Measurements from ENCODE around the gene PPP2R1B.
"Not testable (repeated sequence)": the region's sequence is repeated elsewhere in the genome, so short reads cannot be mapped to it uniquely, and the experiment has no call there.

Gene PPP2R1B

DNA sequence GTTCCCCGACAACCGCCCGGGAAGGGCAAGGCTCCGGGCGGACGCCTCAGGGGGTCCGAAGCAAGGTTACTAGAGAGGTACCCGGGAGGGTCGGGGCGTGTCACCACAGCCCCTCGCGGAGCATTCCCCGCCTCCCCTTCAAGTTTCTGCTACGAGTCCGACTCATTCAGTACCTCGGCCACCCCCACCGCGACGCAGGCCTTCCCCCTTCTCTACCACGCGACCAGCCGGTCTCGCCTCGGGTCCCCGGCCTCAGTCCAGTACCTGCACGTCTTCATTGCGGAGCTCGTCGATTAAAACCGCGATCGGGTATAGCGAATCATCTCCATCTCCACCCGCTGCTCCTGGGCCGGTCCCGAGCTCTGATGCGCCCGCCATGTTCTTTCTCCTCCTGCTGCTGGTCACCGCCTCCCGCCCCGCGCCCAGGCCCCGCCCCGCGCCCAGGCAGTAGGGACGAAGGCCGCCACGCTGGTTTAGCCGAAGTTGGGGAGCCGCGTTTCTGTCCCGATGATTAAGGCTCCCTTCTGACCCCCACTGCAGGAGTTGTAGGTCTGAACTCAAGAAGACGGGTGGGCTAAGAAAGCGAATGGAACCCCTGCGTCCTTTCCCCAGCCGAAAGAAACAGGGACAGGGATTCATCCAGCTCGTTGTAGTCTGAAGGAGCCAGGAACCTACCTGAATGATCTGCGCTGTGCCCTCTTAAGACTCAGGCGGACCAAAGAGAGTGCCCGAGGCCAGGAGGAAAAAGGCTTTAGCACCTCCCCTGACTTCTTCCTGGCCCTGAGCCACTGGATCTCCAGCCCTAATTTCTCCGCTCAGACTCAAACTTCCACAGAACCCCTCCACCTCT, at the start of gene PPP2R1B:
Gene PPP2R1B (minus strand): TSS at position 406 of the 850 bp plus-strand sequence. CDS start 28 bp downstream, at position 378.
- DNase-seq (ENCODE audit: low read depth): no peak

DNA sequence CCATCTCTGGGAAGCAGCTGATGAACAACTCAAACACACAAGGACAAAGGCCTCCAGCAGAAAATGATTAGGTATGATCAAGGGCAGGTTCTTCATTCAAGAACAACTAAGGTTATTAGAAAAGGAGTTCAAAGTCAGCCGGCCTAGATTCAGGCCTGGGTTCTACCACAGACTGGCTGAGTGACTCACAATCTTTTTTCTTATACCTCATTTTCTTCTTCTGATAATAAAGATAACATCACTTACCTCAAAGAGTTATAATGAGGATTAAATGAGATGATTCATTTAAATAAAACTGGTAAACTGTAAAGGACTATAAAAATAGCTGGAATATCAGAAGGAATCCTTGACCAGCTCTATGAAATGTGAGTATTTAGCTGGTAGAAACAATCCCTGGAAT, 49.3 kb upstream of the PPP2R1B start:
- no peak for DNase-seq (ENCODE audit: low read depth)

DNA sequence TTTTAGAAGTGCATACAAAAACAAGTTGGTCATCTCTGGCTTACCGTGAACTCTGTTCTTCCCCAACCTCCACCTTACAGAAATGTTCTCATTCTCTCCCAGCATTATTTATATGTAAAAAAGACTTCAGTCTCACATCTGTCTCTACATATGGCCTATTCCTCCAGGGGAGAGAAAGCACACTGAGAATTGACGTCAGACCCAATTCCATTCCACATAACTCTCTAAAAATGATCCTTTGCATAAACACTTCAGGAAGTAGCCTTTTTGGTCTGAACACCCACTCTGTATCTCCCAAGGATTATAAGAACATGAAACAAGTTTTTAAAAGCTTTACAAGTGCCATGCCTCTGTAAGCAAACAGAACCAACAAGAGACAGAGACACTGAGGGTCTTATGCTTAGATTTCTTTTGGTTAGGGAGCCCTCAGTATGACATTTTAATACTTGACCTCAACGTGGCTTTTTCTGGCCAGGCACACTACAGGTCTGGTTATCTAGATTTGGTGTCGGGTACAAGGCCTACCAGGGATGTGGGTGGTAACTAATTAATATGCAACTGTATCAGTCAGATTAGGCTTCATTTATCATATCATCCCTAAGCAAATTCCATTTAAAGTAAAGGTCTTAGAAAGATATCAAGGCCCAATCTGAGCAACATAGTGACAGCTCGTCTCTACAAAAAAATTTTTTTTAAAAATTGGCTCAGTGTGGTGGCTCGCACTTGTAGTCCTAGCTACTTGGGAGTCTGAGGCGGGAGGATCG, 48.5 kb upstream of the PPP2R1B start:
- peak; percentile 65 for DNase-seq (ENCODE audit: low read depth)

DNA sequence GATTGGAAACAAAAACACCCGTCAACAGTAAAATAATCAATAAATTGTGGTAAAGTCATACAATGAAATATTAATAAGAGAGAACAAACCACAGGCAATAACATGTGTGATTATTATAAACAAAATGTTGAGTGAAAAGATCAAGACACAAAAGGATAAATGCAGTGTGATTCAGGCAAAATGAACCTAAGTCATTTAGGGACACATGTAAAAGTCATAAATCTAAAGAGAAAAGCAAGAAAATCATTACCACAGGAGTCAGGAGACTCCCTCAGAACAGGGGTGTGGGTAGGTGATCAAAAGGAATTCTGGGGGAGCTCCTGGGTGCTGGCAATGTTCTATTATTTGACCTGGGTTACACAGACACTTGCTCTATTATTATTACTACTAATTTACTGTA, 47.9 kb upstream of the PPP2R1B start:
- no peak for DNase-seq (ENCODE audit: low read depth)

DNA sequence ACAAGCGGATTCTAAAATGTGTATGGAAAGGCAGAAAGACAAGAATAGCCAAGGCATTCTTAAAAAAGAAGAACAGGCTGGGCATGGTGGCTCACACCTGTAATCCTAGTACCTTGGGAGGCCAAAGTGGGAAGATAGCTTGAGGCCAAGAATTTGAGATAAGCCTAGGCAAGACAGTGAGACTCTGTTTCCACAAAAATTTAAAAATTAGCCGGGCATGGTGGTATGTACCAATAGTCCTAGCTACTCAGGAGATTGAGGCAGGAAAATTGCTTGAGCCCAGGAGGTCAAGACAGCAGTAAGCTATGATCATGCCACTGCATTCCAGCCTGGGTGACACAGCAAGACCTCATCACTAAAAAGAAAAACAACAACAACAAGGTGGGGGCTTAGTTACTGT, 46.0 kb upstream of the PPP2R1B start:
- no peak for DNase-seq (ENCODE audit: low read depth)

DNA sequence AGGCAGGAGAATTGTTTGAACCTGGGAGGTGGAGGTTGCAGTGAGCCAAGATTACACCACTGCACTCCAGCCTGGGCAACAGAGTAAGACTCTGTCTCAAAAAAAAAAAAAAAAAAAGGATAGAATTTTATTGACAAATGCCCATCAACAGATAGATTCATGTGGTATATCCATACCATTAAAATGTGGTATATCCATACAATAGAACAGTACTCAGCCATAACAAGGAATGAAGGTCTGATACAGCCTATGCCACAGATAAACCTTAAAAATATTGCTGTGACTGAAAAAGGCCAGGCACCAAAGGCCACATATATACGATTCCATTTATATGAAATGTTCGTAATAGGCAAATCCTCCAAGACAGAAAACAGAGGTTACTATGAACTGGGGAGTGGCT, 45.3 kb upstream of the PPP2R1B start:
- DNase-seq (ENCODE audit: low read depth): no peak

DNA sequence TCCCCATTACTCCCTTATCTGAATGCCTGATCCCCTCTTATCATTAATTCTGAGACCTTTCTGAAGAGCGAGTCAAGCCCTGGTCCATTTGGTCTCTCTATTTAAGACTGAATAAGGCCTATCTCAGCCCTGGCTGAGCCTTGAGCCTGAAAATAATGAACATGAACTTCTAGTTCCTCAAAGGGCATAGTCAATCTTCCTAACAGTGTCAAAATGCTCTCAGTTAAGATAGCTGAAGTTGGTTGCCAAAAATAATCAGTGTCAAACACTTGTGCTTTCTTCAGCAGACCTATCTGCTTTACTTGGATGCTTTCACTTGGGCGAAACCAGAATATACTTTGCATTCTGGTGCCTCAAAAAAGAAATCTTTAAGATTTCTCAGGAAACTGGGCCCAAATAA, 42.6 kb upstream of the PPP2R1B start:
- no peak for DNase-seq (ENCODE audit: low read depth)

DNA sequence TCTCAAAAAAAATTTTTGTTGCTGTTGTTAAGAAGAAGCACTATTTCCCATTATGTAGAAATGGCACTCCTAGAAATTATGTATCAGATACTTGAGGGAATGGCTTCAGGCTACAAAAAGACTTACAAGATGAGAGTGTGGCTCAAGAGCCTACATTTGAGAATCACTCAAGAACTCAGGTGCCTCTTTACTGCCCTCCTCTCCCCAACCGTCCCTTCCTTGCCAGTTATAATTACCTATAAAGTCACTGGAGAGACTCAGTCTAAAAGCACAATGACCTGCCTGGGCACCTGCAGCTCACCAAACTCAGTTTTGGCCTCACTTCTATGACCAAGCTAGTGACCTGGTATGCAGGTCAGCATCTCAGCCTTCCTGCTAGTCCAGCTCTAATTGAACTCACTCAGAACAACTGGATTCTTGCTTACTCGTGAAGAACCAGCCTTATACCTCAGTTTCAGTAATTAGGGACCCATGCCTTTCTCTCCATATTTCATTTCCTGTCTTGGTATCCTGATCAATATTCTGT, 41.9 kb upstream of the PPP2R1B start:
- no peak for DNase-seq (ENCODE audit: low read depth)

DNA sequence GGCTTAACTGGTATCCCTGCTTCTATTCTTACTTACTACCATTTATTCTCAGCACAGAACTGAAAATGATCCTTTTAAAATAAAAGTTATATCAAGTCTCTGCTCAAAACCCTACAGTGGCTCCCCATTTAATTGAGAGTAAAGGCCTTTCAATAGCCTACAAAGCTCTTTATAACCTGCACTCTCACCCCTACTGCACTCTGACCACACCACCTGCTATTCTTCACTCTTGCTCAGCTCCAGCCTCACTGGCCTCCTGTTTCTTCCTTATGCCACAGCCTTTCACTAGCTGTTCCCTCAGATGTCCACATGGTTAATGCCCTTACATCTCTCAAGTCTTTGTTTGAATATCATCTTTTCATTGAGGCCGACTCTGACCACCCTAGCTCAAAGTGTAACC, 40.9 kb upstream of the PPP2R1B start:
- DNase-seq (ENCODE audit: low read depth): no peak

DNA sequence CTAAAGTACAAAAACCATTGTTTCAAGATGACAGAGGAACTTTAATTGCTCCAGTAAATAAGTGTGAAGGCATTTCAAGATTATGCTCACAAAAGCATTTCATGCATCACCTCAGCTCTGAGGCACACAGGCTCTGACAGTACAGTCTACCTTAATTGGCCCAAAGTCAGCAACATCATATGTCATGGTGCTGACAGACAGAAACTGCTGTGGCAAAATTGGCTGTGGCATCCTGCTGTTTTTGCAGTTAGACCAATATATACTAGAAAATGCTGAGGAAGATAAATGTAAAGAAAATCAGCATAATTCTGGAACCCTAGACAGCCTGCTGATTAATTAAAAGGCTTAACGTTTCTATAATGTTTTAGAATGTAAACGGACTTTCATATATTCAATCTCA, 34.9 kb upstream of the PPP2R1B start:
- no peak for DNase-seq (ENCODE audit: low read depth)

DNA sequence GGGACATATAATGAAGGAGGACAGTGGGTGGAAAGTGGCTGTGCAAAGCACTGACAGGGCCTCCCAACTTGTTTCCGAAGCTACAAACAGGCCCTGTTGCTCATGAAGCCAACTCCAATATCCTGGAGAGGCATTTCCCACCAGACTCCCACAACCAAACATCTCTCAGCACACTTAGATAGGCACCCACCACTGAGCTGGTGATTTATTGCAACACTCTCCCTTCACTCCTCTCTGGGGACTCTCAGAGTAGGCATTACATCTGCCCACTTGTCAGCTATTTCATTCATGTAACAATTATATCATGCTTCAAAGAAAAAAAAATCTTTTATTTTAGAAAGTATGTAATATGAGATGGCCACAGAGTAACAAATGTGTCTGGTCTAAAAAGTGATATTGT, 32.1 kb upstream of the PPP2R1B start:
- DNase-seq (ENCODE audit: low read depth): no peak

DNA sequence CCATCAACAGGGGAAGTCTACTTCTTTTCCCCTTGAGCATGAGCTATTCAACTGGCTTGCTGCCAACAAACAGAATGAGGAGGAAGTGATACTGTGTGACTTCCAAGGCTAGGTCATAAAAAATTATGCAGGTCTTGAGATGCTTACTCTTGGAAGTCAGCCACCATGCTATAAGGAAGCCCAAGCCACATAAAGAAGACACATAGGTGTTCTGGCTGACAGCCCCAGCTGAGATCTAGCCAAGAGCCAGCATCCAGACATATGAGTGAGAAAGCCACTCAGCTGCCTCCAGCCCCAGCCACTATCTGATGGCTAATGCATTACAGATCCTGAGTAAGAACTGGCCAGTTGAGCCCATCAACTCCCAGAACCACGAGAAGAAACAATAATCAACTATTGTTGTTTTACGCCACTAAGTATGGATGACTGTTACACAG, 31.0 kb upstream of the PPP2R1B start:
- no peak for DNase-seq (ENCODE audit: low read depth)

DNA sequence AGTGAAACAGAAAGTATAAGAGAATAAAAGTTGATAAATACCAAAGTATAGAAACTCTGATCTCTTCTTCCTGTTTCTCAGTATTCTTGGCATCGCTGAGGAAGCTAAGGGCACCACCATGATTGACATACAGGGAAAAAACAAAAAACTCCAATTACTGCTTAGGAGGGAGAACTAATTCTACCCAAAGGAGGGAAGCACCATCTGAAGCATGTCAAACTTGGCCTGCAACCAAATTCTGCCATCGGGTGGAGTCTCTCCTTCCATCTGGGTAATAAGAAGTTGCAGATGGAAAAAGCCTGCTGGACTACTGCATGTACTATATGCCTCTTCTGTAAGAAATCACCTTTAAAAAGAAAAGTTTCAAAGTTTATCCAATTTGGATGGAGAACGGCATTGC, 30.5 kb upstream of the PPP2R1B start:
- DNase-seq (ENCODE audit: low read depth): no peak

DNA sequence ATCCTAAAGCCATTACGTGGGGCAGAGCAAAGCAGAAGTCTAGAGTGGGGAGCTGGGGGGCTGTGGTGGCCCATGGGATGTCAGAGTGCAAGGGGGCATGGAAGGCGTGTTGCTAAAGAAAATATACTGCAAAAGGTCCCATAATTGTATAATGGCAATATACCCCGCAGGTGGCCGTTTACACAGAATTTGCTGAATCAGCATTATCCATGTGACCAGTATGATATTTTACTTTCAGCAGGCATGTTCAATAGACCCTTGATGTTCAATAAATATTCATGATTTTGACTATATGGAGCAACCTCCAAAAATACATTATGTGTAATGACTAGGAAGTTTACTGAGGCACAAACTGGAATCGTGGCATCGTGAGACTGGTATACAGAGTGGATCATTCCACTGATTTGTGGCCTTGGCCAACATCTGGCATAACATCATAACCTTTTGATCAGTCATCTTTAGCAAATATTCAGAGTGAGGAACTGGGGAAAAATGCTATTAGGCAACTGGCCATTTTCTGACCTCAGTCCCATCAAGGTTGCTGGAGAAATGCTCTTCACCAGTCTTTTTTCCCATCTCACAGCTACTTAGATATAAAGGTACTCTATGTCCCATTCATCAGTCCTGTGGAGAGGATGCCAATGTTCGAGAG, 29.3 kb upstream of the PPP2R1B start:
- peak; percentile 26 for DNase-seq (ENCODE audit: low read depth)

DNA sequence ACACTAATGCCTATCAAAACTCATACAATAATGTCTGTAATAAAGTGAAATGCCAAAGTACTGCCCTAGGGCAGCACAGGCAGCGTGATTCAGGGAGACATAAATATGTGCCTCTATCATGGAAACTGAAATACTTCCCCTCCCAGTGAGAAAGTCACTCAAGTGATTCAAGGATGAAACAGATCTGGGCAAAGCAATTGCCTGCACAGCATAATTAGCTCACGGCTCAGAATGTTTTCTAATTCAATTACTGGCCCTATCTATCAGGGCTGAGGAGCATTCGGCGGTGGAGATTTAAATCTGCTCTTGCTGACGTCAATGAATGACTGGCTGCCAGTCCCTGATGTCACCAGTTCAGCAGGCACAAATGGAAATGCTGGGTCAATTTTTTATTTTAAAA, 27.7 kb upstream of the PPP2R1B start:
- DNase-seq (ENCODE audit: low read depth): no peak

DNA sequence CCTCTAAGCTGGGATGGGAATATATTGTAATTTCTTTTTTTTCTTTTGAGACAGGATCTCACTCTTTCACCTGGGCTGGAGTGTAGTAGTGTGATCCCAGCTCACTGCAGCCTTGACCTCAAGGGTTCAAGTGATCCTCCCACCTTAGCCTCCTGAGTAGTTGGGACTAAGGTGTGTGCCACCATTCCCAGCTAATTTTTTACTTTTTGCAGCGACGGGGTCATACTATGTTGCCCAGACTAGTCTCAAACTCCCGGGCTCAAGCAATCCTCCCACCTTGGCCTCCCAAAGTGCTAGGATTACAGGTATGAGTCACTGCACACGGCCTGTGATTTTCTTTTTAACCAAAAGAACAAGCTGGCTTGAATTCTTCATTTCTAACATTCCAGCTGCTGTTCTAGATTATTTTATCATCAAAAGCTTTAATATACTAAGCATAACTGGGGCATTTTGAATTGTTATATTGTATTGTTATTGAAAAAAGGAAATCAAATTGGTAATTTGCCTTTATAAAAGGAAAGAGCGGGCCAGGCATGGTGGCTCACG, 26.8 kb upstream of the PPP2R1B start:
- DNase-seq (ENCODE audit: low read depth): no peak

DNA sequence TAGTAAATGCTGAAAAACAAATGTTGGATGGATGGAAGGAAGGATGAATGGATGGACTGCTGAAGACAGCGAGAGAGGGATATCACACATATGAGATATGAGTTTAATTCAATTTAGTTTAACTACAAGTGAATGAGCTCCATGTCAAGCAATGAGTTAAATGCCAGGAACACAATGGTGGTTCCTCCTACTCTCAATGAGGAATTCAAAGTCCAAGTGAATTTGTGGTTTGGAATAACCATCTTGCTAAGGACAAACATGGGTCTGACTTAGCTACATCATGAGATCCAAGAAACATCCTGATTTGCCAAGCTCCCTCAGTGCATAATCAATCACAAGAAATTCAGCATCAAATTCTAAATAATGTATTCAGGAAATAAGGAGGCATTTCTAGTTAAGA, 26.1 kb upstream of the PPP2R1B start:
- no peak for DNase-seq (ENCODE audit: low read depth)

DNA sequence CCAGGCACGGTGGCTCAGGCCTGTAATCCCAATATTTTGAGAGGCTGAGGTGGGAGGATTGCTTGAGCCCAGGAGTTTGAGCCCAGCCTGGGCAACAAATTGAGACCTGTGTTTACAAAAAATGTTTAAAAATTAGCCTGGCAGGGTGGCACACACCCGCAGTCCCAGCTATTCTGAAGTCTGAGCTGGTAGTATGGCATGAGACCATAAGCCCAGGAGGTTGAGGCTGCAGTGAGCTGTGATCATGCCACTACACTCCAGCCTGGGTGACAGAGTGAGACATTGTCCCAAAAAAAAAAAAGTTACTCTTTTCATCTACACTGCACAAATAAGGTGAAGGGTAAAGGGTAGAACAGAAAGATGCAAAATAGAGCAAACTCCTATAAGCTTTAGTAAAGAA, 22.3 kb upstream of the PPP2R1B start:
- DNase-seq (ENCODE audit: low read depth): no peak

DNA sequence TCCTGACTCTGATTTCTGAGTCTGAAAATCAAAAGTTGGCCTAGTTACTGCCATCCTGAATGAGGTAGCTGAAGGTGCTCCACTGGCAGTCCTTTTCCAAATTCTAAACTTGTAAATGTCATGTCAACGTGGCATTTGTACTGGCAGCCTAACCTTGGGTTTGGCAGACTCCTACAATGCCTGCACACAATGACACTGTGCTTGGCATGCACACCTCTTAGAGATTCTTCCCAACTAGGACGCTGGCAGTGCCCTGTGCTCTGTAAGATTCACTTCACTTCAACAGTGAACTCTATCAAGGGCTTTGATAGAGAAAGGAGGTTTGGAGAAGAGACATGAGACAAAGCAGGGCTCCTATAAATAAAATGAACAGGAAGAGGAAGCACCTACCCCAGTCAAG, 21.9 kb upstream of the PPP2R1B start:
- no peak for DNase-seq (ENCODE audit: low read depth)

DNA sequence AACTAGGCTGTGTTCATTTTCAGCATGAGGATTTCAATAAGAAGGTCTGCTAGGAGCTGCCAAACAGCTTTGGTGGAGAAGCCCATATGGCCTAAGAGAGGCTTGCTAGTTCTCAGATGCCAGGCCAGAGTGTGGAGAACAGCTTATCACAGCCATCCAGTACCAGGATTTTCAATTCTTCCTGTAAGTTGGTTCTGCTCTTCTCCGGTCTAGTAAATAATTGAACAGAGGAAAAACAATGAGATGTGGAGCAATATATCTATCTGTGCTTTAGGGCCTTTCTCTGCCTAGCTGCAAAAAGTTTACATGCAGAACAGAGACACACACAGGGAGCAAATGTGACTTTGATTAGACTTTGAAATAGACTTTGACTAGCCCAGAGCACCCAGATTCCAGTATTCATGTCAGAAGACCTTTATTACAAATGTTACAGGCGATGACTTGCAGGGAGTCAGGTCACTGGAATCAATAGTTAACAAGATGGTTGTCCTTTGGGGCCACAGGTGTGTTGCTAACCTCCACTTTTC, 19.8 kb upstream of the PPP2R1B start:
- DNase-seq (ENCODE audit: low read depth): no peak

DNA sequence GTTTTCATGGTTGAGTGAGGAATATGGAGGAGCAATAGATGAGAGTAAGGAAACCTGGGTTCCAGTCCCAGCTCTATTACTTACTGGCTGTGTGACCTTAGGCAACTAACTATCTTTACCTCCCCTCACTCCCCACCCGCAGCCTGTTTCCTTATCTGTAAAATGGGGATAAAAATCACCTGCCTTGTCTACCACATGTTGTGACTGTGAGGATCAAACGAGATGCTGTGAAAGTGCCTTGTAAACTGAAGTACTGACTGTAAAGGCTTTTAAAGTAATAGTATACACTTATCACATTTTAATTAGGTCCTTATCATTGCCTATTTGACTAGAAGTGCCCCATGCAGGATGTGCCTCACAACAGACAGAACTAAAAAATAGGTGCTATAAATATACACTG, 18.9 kb upstream of the PPP2R1B start:
- no peak for DNase-seq (ENCODE audit: low read depth)

DNA sequence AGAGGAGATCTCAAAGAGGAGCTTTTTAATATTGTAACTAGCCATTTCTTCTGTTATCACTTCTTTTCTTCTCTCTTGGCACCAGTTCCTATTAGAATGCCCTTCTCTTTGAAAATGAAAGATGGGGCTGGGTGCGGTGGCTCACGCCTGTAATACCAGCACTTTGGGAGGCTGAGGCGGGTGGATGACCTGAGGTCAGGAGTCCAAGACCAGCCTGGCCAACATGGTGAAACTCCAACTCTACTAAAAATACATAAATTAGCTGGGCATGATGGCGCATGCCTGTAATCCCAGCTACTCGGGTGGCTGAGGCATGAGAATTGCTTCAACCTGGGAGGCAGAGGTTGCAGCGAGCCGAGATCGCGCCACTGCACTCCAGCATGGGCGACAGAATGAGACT, 18.1 kb upstream of the PPP2R1B start:
- not testable (repeated sequence) for DNase-seq (ENCODE audit: low read depth)
